DND-41 (cell line): Measurements from ENCODE around the gene ARID3C.

Source experiments
- EZH2 ChIP-seq: IDR thresholded peaks from 3 replicates; pipeline ENCODE4 v1.6.1; 2012; ENCODE audit warnings: borderline replicate concordance, low read depth, mild to moderate bottlenecking, moderate library complexity, low read length, inconsistent platforms; ENCODE audit not compliant: severe bottlenecking
- TF ChIP-seq, protein P1 (sequence below): IDR thresholded peaks from 2 replicates; pipeline ENCODE4 v1.5.1; 2012; ENCODE audit warnings: borderline replicate concordance, low read length, moderate library complexity, mild to moderate bottlenecking; ENCODE audit not compliant: poor library complexity, severe bottlenecking; ENCODE audit errors: extremely low read depth

DNA sequence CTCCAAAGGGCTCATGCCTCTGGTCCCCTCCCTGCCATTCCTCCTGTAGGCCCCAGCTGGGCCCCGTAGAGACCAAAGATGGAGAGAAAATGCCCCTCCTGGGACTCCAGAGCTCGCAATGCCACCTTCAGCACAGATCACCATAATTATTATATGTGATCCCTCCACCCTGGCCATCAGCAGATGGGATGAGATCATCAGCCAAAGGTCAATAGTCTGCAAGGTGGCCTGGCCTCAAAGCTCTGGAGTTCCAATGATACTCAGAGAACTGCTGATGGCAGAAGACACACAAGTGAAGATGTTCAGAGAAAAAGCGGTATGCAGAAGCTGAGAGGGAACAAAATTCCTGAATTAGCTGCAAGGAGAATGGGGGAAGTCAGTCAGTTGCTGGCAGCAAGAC, 22.0 kb downstream of the ARID3C start:
- TF ChIP-seq, protein P1, sequence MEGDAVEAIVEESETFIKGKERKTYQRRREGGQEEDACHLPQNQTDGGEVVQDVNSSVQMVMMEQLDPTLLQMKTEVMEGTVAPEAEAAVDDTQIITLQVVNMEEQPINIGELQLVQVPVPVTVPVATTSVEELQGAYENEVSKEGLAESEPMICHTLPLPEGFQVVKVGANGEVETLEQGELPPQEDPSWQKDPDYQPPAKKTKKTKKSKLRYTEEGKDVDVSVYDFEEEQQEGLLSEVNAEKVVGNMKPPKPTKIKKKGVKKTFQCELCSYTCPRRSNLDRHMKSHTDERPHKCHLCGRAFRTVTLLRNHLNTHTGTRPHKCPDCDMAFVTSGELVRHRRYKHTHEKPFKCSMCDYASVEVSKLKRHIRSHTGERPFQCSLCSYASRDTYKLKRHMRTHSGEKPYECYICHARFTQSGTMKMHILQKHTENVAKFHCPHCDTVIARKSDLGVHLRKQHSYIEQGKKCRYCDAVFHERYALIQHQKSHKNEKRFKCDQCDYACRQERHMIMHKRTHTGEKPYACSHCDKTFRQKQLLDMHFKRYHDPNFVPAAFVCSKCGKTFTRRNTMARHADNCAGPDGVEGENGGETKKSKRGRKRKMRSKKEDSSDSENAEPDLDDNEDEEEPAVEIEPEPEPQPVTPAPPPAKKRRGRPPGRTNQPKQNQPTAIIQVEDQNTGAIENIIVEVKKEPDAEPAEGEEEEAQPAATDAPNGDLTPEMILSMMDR = no peak
- TF ChIP-seq EZH2 = no peak
